ENCODE data around the gene HOOK2. TPM values are rescaled to one million over a fixed set of nuclear protein-coding genes. Genes with fewer than 3 reads are reported as not detected.
A peak's percentile ranks its signal among the peaks of the same experiment; 100 is the strongest.

HOOK2 gene
- total RNA-seq, 1 experiment from 2014 or later = 70.0 TPM

GRCh38 chr19:12792051-12792852, 16.9 kb upstream of the HOOK2 start (continued):
- peak; percentile 86; the same call in 1 of the 2 replicates for TF ChIP-seq MYBL2 (CRISPR knock-in tag; IDR thresholded peaks at IDR 0.05)
- TF ChIP-seq JAZF1 (CRISPR knock-in tag; IDR thresholded peaks at IDR 0.05) = no peak
- no peak for TF ChIP-seq OVOL2 (CRISPR knock-in tag; IDR thresholded peaks at IDR 0.05; ENCODE audit: borderline replicate concordance)
- TF ChIP-seq, protein P1, sequence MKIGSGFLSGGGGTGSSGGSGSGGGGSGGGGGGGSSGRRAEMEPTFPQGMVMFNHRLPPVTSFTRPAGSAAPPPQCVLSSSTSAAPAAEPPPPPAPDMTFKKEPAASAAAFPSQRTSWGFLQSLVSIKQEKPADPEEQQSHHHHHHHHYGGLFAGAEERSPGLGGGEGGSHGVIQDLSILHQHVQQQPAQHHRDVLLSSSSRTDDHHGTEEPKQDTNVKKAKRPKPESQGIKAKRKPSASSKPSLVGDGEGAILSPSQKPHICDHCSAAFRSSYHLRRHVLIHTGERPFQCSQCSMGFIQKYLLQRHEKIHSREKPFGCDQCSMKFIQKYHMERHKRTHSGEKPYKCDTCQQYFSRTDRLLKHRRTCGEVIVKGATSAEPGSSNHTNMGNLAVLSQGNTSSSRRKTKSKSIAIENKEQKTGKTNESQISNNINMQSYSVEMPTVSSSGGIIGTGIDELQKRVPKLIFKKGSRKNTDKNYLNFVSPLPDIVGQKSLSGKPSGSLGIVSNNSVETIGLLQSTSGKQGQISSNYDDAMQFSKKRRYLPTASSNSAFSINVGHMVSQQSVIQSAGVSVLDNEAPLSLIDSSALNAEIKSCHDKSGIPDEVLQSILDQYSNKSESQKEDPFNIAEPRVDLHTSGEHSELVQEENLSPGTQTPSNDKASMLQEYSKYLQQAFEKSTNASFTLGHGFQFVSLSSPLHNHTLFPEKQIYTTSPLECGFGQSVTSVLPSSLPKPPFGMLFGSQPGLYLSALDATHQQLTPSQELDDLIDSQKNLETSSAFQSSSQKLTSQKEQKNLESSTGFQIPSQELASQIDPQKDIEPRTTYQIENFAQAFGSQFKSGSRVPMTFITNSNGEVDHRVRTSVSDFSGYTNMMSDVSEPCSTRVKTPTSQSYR (CRISPR knock-in tag; IDR thresholded peaks at IDR 0.05) = no peak
- TF ChIP-seq CREM (CRISPR knock-in tag; IDR thresholded peaks at IDR 0.05) = no peak
- TF ChIP-seq, protein P2, sequence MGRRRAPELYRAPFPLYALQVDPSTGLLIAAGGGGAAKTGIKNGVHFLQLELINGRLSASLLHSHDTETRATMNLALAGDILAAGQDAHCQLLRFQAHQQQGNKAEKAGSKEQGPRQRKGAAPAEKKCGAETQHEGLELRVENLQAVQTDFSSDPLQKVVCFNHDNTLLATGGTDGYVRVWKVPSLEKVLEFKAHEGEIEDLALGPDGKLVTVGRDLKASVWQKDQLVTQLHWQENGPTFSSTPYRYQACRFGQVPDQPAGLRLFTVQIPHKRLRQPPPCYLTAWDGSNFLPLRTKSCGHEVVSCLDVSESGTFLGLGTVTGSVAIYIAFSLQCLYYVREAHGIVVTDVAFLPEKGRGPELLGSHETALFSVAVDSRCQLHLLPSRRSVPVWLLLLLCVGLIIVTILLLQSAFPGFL (CRISPR knock-in tag; IDR thresholded peaks at IDR 0.05; ENCODE audit: borderline replicate concordance) = no peak
- TF ChIP-seq RORB (CRISPR knock-in tag; IDR thresholded peaks at IDR 0.05) = no peak
- TF ChIP-seq, protein P3, sequence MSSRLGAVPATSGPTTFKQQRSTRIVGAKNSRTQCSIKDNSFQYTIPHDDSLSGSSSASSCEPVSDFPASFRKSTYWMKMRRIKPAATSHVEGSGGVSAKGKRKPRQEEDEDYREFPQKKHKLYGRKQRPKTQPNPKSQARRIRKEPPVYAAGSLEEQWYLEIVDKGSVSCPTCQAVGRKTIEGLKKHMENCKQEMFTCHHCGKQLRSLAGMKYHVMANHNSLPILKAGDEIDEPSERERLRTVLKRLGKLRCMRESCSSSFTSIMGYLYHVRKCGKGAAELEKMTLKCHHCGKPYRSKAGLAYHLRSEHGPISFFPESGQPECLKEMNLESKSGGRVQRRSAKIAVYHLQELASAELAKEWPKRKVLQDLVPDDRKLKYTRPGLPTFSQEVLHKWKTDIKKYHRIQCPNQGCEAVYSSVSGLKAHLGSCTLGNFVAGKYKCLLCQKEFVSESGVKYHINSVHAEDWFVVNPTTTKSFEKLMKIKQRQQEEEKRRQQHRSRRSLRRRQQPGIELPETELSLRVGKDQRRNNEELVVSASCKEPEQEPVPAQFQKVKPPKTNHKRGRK (CRISPR knock-in tag; IDR thresholded peaks at IDR 0.05; ENCODE audit: borderline replicate concordance) = no peak
- TF ChIP-seq, protein P4, sequence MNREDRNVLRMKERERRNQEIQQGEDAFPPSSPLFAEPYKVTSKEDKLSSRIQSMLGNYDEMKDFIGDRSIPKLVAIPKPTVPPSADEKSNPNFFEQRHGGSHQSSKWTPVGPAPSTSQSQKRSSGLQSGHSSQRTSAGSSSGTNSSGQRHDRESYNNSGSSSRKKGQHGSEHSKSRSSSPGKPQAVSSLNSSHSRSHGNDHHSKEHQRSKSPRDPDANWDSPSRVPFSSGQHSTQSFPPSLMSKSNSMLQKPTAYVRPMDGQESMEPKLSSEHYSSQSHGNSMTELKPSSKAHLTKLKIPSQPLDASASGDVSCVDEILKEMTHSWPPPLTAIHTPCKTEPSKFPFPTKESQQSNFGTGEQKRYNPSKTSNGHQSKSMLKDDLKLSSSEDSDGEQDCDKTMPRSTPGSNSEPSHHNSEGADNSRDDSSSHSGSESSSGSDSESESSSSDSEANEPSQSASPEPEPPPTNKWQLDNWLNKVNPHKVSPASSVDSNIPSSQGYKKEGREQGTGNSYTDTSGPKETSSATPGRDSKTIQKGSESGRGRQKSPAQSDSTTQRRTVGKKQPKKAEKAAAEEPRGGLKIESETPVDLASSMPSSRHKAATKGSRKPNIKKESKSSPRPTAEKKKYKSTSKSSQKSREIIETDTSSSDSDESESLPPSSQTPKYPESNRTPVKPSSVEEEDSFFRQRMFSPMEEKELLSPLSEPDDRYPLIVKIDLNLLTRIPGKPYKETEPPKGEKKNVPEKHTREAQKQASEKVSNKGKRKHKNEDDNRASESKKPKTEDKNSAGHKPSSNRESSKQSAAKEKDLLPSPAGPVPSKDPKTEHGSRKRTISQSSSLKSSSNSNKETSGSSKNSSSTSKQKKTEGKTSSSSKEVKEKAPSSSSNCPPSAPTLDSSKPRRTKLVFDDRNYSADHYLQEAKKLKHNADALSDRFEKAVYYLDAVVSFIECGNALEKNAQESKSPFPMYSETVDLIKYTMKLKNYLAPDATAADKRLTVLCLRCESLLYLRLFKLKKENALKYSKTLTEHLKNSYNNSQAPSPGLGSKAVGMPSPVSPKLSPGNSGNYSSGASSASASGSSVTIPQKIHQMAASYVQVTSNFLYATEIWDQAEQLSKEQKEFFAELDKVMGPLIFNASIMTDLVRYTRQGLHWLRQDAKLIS (CRISPR knock-in tag; IDR thresholded peaks at IDR 0.05; ENCODE audit: borderline replicate concordance) = no peak
- TF ChIP-seq, protein P5, sequence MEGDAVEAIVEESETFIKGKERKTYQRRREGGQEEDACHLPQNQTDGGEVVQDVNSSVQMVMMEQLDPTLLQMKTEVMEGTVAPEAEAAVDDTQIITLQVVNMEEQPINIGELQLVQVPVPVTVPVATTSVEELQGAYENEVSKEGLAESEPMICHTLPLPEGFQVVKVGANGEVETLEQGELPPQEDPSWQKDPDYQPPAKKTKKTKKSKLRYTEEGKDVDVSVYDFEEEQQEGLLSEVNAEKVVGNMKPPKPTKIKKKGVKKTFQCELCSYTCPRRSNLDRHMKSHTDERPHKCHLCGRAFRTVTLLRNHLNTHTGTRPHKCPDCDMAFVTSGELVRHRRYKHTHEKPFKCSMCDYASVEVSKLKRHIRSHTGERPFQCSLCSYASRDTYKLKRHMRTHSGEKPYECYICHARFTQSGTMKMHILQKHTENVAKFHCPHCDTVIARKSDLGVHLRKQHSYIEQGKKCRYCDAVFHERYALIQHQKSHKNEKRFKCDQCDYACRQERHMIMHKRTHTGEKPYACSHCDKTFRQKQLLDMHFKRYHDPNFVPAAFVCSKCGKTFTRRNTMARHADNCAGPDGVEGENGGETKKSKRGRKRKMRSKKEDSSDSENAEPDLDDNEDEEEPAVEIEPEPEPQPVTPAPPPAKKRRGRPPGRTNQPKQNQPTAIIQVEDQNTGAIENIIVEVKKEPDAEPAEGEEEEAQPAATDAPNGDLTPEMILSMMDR (IDR thresholded peaks at IDR 0.05) = no peak
- TF ChIP-seq, protein P6, sequence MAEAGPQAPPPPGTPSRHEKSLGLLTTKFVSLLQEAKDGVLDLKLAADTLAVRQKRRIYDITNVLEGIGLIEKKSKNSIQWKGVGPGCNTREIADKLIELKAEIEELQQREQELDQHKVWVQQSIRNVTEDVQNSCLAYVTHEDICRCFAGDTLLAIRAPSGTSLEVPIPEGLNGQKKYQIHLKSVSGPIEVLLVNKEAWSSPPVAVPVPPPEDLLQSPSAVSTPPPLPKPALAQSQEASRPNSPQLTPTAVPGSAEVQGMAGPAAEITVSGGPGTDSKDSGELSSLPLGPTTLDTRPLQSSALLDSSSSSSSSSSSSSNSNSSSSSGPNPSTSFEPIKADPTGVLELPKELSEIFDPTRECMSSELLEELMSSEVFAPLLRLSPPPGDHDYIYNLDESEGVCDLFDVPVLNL (CRISPR knock-in tag; IDR thresholded peaks at IDR 0.05; ENCODE audit: borderline replicate concordance, low read depth) = no peak
- no peak for TF ChIP-seq FOXJ3 (CRISPR knock-in tag; IDR thresholded peaks at IDR 0.05; ENCODE audit: borderline replicate concordance)
- no peak for TF ChIP-seq ZNF396 (CRISPR knock-in tag; IDR thresholded peaks at IDR 0.05; ENCODE audit: borderline replicate concordance)
- TF ChIP-seq, protein P7, sequence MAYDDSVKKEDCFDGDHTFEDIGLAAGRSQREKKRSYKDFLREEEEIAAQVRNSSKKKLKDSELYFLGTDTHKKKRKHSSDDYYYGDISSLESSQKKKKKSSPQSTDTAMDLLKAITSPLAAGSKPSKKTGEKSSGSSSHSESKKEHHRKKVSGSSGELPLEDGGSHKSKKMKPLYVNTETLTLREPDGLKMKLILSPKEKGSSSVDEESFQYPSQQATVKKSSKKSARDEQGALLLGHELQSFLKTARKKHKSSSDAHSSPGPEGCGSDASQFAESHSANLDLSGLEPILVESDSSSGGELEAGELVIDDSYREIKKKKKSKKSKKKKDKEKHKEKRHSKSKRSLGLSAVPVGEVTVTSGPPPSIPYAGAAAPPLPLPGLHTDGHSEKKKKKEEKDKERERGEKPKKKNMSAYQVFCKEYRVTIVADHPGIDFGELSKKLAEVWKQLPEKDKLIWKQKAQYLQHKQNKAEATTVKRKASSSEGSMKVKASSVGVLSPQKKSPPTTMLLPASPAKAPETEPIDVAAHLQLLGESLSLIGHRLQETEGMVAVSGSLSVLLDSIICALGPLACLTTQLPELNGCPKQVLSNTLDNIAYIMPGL (CRISPR knock-in tag; IDR thresholded peaks at IDR 0.05) = peak; percentile 74; the same call in 1 of the 2 replicates
- TF ChIP-seq, protein P8, sequence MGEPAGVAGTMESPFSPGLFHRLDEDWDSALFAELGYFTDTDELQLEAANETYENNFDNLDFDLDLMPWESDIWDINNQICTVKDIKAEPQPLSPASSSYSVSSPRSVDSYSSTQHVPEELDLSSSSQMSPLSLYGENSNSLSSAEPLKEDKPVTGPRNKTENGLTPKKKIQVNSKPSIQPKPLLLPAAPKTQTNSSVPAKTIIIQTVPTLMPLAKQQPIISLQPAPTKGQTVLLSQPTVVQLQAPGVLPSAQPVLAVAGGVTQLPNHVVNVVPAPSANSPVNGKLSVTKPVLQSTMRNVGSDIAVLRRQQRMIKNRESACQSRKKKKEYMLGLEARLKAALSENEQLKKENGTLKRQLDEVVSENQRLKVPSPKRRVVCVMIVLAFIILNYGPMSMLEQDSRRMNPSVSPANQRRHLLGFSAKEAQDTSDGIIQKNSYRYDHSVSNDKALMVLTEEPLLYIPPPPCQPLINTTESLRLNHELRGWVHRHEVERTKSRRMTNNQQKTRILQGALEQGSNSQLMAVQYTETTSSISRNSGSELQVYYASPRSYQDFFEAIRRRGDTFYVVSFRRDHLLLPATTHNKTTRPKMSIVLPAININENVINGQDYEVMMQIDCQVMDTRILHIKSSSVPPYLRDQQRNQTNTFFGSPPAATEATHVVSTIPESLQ (CRISPR knock-in tag; IDR thresholded peaks at IDR 0.05) = no peak
- TF ChIP-seq TEAD1 (CRISPR knock-in tag; IDR thresholded peaks at IDR 0.05) = no peak
- TF ChIP-seq, protein P9, sequence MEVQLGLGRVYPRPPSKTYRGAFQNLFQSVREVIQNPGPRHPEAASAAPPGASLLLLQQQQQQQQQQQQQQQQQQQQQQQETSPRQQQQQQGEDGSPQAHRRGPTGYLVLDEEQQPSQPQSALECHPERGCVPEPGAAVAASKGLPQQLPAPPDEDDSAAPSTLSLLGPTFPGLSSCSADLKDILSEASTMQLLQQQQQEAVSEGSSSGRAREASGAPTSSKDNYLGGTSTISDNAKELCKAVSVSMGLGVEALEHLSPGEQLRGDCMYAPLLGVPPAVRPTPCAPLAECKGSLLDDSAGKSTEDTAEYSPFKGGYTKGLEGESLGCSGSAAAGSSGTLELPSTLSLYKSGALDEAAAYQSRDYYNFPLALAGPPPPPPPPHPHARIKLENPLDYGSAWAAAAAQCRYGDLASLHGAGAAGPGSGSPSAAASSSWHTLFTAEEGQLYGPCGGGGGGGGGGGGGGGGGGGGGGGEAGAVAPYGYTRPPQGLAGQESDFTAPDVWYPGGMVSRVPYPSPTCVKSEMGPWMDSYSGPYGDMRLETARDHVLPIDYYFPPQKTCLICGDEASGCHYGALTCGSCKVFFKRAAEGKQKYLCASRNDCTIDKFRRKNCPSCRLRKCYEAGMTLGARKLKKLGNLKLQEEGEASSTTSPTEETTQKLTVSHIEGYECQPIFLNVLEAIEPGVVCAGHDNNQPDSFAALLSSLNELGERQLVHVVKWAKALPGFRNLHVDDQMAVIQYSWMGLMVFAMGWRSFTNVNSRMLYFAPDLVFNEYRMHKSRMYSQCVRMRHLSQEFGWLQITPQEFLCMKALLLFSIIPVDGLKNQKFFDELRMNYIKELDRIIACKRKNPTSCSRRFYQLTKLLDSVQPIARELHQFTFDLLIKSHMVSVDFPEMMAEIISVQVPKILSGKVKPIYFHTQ (CRISPR knock-in tag; IDR thresholded peaks at IDR 0.05) = no peak
